Activated CD8-positive, alpha-beta memory T cell treated with anti-CD3 and anti-CD28 coated beads for 48 hours (primary cell): ENCODE data around the gene SRPK3.
"Not testable (repeated sequence)": the region's sequence is repeated elsewhere in the genome, so short reads cannot be mapped to it uniquely, and the experiment has no call there.

ENCODE experiments used
- DNase-seq, 3 experiments: peaks; one replicate each; pipeline ENCODE4 v3.0.0-alpha.2; 2020; ENCODE audit warnings: low read depth in 2 of 3, low spot score in 2 of 3

The SRPK3 gene

GRCh38 chrX:153804621-153805020, 23.8 kb downstream of the SRPK3 start:
- DNase-seq, result no peak

- no peak for DNase-seq
Measured at GRCh38 chrX:153805436-153805835, 24.6 kb downstream of the SRPK3 start.

GRCh38 chrX:153806999-153807575, 26.2 kb downstream of the SRPK3 start:
- no peak for DNase-seq

- no peak for DNase-seq
Measured at GRCh38 chrX:153807976-153808375, 27.1 kb downstream of the SRPK3 start.

GRCh38 chrX:153812220-153812619, 31.4 kb downstream of the SRPK3 start:
- no peak for DNase-seq

- no peak for DNase-seq
Measured at GRCh38 chrX:153813161-153813560, 32.3 kb downstream of the SRPK3 start.

GRCh38 chrX:153814591-153815315, 33.9 kb downstream of the SRPK3 start:
- no peak for DNase-seq

- no peak for DNase-seq
Measured at GRCh38 chrX:153816831-153817690, 36.2 kb downstream of the SRPK3 start.

- DNase-seq, result not testable (repeated sequence)
Measured at GRCh38 chrX:153818064-153818463, 37.2 kb downstream of the SRPK3 start.

GRCh38 chrX:153818571-153819383, 37.9 kb downstream of the SRPK3 start:
- DNase-seq, result no peak

- DNase-seq, result no peak
Measured at GRCh38 chrX:153819384-153820040, 38.7 kb downstream of the SRPK3 start.

- no peak for DNase-seq
Measured at GRCh38 chrX:153820601-153821000, 39.8 kb downstream of the SRPK3 start.

GRCh38 chrX:153821066-153821465, 40.2 kb downstream of the SRPK3 start:
- DNase-seq, result no peak

GRCh38 chrX:153824348-153824747, 43.5 kb downstream of the SRPK3 start:
- DNase-seq, result no peak

GRCh38 chrX:153825042-153825441, 44.2 kb downstream of the SRPK3 start:
- DNase-seq, result no peak

- DNase-seq, result no peak
Measured at GRCh38 chrX:153827016-153827415, 46.2 kb downstream of the SRPK3 start.

GRCh38 chrX:153827903-153828302, 47.1 kb downstream of the SRPK3 start:
- no peak for DNase-seq

GRCh38 chrX:153828308-153828707, 47.5 kb downstream of the SRPK3 start:
- DNase-seq, result no peak

GRCh38 chrX:153828723-153829548, 48.1 kb downstream of the SRPK3 start:
- no peak for DNase-seq

GRCh38 chrX:153829549-153829798, 48.6 kb downstream of the SRPK3 start:
- no peak for DNase-seq
